Esophagus squamous epithelium (tissue), 4 donors: ENCODE results near the gene NR0B1.

Source experiments
- POLR2A ChIP-seq, 4 donors: fragments of 450-650 bp; IDR thresholded peaks; one replicate each; pipeline ENCODE4 v1.6.1; 2017; ENCODE audit warnings: antibody characterized with exemption in 4 of 4, mild to moderate bottlenecking in 4 of 4, moderate library complexity in 3 of 4
- TF ChIP-seq, protein P1 (sequence below), 6 experiments: fragments of 450-650 bp in 4 of 6; fragments of 200-600 bp in 2 of 6; sonication (generic) in 2 of 6; IDR thresholded peaks; one replicate each; pipeline ENCODE4 v1.5.1; 2016 to 2019; ENCODE audit warnings: antibody characterized with exemption in 6 of 6, mild to moderate bottlenecking in 4 of 6, moderate library complexity in 4 of 6

DNA sequence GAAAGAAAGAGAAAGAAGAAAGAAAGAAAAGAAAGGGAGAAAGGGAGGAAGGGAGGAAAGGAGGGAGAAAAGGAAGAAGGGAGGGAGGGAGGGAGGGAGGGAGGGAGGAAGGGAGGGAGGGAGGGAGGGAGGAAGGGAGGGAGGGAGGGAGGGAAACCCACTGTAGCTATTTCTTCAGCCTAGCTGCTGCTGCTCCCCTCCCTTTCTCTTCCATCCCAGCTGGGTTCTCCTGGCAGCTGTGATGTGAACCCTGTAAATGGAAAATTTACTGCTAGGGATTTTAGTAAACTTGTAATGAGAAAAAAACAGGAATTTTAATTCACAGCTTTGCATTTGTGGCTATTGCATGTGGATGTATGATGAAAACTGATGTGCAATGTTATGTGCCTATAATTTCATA is 8.0 kb downstream of the NR0B1 start:
- no peak for TF ChIP-seq POLR2A (IDR thresholded peaks at IDR 0.05)
- TF ChIP-seq, protein P1, sequence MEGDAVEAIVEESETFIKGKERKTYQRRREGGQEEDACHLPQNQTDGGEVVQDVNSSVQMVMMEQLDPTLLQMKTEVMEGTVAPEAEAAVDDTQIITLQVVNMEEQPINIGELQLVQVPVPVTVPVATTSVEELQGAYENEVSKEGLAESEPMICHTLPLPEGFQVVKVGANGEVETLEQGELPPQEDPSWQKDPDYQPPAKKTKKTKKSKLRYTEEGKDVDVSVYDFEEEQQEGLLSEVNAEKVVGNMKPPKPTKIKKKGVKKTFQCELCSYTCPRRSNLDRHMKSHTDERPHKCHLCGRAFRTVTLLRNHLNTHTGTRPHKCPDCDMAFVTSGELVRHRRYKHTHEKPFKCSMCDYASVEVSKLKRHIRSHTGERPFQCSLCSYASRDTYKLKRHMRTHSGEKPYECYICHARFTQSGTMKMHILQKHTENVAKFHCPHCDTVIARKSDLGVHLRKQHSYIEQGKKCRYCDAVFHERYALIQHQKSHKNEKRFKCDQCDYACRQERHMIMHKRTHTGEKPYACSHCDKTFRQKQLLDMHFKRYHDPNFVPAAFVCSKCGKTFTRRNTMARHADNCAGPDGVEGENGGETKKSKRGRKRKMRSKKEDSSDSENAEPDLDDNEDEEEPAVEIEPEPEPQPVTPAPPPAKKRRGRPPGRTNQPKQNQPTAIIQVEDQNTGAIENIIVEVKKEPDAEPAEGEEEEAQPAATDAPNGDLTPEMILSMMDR (IDR thresholded peaks at IDR 0.05): no peak
